Testis (tissue), 3 donors: Measurements from ENCODE around the gene DLG2. TPM values are rescaled to one million over a fixed set of nuclear protein-coding genes. Genes with fewer than 3 reads are reported as not detected.

Experiments used
- DNase-seq: peaks from one replicate; pipeline ENCODE4 v3.0.0-alpha.2; 2019
- H3K27ac ChIP-seq, 2 donors: fragments of 200-600 bp; sonication (generic); one replicate each; pipeline ENCODE4 v1.5.1; 2019
- H3K27me3 ChIP-seq: fragments of 200-600 bp; sonication (generic); one replicate; pipeline ENCODE4 v1.5.1; 2019
- H3K36me3 ChIP-seq: fragments of 200-600 bp; sonication (generic); one replicate; pipeline ENCODE4 v1.5.1; 2017; ENCODE audit warnings: low read depth; ENCODE audit errors: missing control alignments
- H3K4me1 ChIP-seq: fragments of 200-600 bp; sonication (generic); one replicate; pipeline ENCODE4 v1.5.1; 2019
- H3K4me3 ChIP-seq, 2 donors: fragments of 200-600 bp; sonication (generic); one replicate each; pipeline ENCODE4 v1.5.1; 2017 to 2019
- H3K9me3 ChIP-seq: fragments of 200-600 bp; sonication (generic); one replicate; pipeline ENCODE4 v1.5.1; 2017
- POLR2A ChIP-seq: fragments of 450-650 bp; IDR thresholded peaks from one replicate; pipeline ENCODE4 v1.6.1; 2017; ENCODE audit warnings: antibody characterized with exemption, mild to moderate bottlenecking, moderate library complexity
- WGBS, 2 donors: methylation state at CpG; one replicate each; pipeline ENCODE4 v1.1.5; 2018; 5-methylcytosine and 5-hydroxymethylcytosine counted together
- intact Hi-C: fragments of 100-400 bp; cut with DNase I; formaldehyde crosslinking; loops from one replicate; pipeline ENCODE4 v1.15.1; 2023; ENCODE audit warnings: low total_unique reads
- polyA plus RNA-seq: library from polyadenylated mRNA; stranded (reverse); fragments of 350-450 nt; fragmentation: Illumina TruSeq; extraction: RNeasy Lipid Tissue Mini Kit (QIAGEN cat#74804); gene quantifications from one replicate; pipeline ENCODE4 v1.2.3, GENCODE V29; 2014; ENCODE audit warnings: low read depth, low replicate concordance; ENCODE audit not compliant: insufficient read depth
- total RNA-seq, 2 donors: library from RNA; depleted of rRNA; stranded (reverse); fragments of >200 nt; gene quantifications; one replicate each; pipeline ENCODE4 v1.2.3, GENCODE V29; 2016
- TF ChIP-seq, protein P1 (sequence below), 3 experiments: fragments of 450-650 bp in 2 of 3; fragments of 200-600 bp in 1 of 3; sonication (generic) in 1 of 3; IDR thresholded peaks; one replicate each; pipeline ENCODE4 v1.5.1; 2016 to 2019; ENCODE audit warnings: antibody characterized with exemption in 3 of 3, mild to moderate bottlenecking in 2 of 3, moderate library complexity in 1 of 3

The DLG2 gene
- total and polyA plus RNA-seq, 3 donors from 2014 or later = 13.8 to 23.0 (median 14.1) TPM

DNA sequence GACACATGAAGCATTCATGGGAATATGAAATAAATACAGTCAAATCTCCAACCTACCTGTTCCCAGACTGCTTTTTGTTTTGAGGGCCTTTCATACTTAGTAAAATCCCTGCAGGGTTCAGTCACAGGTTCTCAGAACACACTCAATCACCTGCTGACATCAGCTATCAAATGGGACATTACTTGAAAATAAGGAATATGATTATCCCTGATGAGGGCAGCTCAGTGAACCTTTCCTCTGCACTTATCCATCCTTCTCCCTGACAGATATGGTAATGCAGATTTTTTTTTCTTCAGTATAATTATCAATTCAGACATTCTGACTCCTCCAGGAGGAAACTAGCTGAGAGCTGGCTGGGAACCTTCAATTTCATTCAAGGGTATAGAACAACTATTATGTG is 1213.6 kb downstream of the DLG2 start:
- Histone ChIP-seq H3K4me3 (no peak overlapping the region), H3K27me3 (no peaks in the 10 kb centered on the region), H3K9me3 (no peaks in the 10 kb centered on the region), H3K4me1 (peaks cover 4% of the 10 kb centered on the region), H3K36me3 (no peaks in the 10 kb centered on the region), H3K27ac (no peak overlapping the region)
- intact Hi-C loops = no loop called here
- no peak for DNase-seq
- TF ChIP-seq, protein P1, sequence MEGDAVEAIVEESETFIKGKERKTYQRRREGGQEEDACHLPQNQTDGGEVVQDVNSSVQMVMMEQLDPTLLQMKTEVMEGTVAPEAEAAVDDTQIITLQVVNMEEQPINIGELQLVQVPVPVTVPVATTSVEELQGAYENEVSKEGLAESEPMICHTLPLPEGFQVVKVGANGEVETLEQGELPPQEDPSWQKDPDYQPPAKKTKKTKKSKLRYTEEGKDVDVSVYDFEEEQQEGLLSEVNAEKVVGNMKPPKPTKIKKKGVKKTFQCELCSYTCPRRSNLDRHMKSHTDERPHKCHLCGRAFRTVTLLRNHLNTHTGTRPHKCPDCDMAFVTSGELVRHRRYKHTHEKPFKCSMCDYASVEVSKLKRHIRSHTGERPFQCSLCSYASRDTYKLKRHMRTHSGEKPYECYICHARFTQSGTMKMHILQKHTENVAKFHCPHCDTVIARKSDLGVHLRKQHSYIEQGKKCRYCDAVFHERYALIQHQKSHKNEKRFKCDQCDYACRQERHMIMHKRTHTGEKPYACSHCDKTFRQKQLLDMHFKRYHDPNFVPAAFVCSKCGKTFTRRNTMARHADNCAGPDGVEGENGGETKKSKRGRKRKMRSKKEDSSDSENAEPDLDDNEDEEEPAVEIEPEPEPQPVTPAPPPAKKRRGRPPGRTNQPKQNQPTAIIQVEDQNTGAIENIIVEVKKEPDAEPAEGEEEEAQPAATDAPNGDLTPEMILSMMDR (IDR thresholded peaks at IDR 0.05) = no peak
- TF ChIP-seq POLR2A = no peak

DNA sequence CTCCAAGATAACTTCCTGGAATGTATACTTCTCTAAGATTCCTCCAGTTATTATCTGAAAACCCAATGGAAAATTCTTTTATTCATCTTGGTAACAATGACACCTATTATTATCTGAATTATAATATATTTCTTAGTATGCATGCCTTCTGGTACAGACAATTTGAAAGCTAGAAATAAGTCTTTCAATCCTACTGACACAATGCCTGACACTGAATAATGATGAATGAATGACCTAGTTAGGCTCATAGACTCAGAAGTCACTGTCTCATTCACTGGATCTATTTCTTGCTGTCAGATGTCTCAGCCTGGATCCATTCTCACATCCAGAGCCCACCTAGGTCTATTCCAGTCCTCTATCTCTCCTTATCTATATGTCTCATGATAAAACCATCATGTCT is 1214.3 kb downstream of the DLG2 start:
- H3K4me3 ChIP-seq = no peak overlapping the region
- TF ChIP-seq, protein P1 (IDR thresholded peaks at IDR 0.05) = no peak
- no peak for TF ChIP-seq POLR2A
- intact Hi-C loops = no loop called here
- H3K9me3 ChIP-seq = no peaks in the 10 kb centered on the region
- H3K27ac ChIP-seq = no peak overlapping the region
- no peaks in the 10 kb centered on the region for H3K36me3 ChIP-seq
- peaks cover 4% of the 10 kb centered on the region for H3K4me1 ChIP-seq
- H3K27me3 ChIP-seq = no peaks in the 10 kb centered on the region
- DNase-seq = no peak

DNA sequence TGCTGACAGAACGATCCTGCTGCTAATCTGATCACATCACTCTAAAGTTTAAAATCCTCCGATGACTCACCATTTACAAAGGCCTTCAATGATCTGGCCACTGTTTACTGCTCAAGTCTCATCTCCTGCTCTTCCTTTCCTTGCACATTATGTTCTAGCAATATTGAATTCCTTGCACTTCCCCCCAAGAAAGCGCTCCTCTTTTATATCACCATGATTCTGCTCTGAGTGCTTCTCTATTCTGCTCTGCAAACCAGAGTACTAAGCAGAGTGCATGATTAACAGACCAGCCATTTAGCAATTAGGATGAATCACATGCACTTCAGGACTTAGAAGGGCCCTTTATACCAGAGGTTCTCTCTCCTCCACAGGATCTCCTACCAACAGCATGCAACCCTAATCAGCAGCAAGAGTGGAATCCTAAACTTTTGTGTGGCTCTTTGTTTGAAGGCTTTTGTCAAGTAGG is 1218.2 kb downstream of the DLG2 start:
- H3K4me3 ChIP-seq = no peak overlapping the region
- H3K36me3 ChIP-seq = no peaks in the 10 kb centered on the region
- TF ChIP-seq POLR2A = no peak
- no peaks in the 10 kb centered on the region for H3K9me3 ChIP-seq
- DNase-seq = no peak
- no peak overlapping the region for H3K27ac ChIP-seq
- H3K27me3 ChIP-seq = no peaks in the 10 kb centered on the region
- 81 to 84% methylated on average over 3 of the region's 3 CpGs for WGBS, 2 donors
- intact Hi-C loops = no loop called here
- peaks cover 4% of the 10 kb centered on the region for H3K4me1 ChIP-seq

DNA sequence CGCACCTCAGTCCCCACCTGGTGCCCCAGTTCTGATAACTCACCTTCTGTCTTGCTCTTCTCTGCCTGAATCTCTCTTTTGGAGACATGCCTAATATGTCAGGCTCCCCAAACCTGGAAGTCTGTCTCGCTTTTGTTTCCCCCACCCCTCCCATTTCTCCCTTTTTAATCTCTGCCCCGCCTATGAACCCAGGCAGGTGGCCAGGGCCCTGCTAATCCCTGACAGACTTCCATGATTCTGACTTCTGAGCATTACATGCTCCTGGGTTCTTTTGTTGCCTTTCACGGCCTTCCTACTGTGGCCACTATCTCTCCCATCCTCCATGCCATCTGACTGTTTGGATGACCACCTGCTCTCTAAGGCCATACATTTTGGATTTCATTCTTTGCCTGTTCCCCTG is 1220.1 kb downstream of the DLG2 start:
- Histone ChIP-seq H3K4me1 (peaks cover 4% of the 10 kb centered on the region), H3K4me3 (no peak overlapping the region), H3K27me3 (no peaks in the 10 kb centered on the region), H3K9me3 (no peaks in the 10 kb centered on the region), H3K27ac (no peak overlapping the region), H3K36me3 (no peaks in the 10 kb centered on the region)
- 92 to 93% methylated on average over 4 of the region's 4 CpGs for WGBS, 2 donors
- DNase-seq = no peak
- intact Hi-C loops = no loop called here
- TF ChIP-seq, protein P1 (IDR thresholded peaks at IDR 0.05) = no peak
- no peak for TF ChIP-seq POLR2A

DNA sequence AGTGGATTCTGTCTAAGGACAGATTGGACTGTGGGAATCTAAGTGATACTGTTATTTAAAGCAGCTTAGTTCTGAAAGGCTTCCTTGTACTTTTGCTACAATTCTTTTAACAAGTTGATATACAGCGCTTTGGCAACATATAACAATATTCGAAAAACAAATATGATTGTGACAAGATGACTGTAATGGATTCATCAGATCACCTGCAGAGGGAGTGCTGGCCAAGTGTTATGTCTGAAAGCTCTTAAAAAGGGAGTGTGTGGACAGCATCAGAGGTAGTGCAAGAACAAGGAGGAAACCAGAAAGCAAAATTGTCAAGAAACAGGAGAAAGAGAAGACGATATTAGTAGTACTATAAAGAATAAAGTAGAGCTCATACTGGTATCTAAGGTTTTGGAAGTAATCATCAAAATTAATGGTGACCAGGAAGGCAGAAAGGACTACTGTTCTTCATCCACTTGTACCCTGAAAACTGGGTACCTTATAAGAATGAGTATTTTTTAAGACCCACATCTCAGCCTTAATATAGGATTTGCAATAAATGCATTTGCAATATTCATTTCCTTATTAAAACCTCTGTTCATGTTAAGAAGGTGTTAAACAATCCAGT is 1229.0 kb downstream of the DLG2 start:
- H3K27ac ChIP-seq = no peak overlapping the region
- no peak overlapping the region for H3K4me3 ChIP-seq
- no peak for TF ChIP-seq POLR2A
- TF ChIP-seq, protein P1 (IDR thresholded peaks at IDR 0.05) = peak in 2 of 3 experiments; percentile 27 to 44
- H3K36me3 ChIP-seq = no peaks in the 10 kb centered on the region
- H3K27me3 ChIP-seq = no peaks in the 10 kb centered on the region
- H3K9me3 ChIP-seq = no peaks in the 10 kb centered on the region
- DNase-seq = peak; percentile 63
- WGBS, 2 donors = 61 to 72% methylated on average over 3 of the region's 3 CpGs
- intact Hi-C loops = loop anchor here (10.0 kb wide), 1 partner anchor 127 kb away; no protein-coding TSS in a partner anchor
- no peaks in the 10 kb centered on the region for H3K4me1 ChIP-seq
